NCI-H1930 (cell line): Measurements from ENCODE around the gene NCOR1.
"Not testable (repeated sequence)": the region's sequence is repeated elsewhere in the genome, so short reads cannot be mapped to it uniquely, and the experiment has no call there.

Experiments
- DNase-seq, 2 experiments: peaks; one replicate each; lab custom pipeline; 2025; lab: John Stamatoyannopoulos, UW

The NCOR1 gene

DNA sequence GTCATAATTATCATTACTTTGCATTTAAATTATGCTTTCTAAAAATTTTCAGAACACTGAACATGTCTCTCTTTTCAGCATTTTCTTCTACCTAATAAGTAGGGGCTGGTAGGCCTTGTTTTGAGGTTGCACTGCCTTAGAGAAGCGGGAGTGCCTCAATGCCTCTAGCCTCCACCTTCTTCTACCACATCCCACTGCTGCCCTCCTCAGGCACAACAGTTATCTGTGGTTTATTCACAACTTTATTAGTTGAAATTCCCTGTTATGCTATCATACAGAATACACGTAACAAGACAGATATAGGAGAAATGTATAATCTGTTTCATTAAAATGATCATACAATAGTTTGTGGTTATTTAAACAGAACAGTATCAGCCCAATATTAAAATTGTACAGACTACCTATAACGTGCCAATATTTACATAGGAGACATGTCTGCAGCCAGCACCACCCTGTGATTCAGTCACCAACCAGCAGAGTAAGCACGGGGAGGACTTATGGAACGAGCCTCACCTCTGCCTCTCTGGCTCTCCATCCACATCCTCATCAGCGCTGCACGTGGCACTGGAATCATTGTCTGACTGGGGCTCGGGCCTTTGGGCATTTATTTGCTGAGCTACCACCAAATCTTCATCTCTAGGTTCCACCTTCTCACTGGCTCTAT lies 114.5 kb downstream of the NCOR1 start:
- no peak for DNase-seq

DNA sequence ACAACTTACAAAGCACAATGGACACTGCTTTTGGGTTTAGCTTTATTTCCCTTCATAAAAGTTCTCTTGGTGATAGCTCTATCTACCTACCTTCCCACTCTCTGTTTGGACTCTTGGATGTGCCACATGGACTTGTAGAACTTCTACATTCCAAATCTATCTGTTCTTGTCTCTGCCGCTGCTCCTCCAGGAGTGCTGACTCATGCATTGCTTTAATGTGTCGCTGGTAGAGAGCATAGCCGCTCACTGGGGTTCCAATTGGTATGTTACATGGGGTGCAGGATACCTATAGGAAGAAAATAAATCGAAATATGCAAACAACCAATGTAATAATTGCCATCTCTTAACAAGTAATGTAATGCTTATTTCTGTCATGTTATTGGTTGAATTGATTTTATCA lies 123.6 kb downstream of the NCOR1 start:
- DNase-seq = no peak

DNA sequence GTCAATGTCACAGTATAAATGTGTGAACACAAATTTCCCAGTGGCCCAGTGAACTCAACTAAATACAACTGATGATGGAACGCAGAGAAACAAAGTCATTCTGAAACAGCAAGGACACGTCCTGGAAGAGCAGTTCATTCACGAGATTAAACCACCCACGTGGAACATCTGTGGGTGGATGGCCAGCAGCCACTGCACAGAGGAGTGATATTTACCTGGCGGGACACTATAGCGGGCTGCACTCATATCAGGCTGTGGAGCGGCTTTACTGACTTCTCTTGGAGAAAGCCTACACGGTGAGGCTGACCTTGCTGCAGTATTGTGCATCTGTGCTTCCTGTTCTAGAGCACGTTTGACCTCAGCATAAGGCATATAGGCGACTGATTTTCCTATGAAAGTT lies 128.4 kb downstream of the NCOR1 start:
- no peak for DNase-seq

DNA sequence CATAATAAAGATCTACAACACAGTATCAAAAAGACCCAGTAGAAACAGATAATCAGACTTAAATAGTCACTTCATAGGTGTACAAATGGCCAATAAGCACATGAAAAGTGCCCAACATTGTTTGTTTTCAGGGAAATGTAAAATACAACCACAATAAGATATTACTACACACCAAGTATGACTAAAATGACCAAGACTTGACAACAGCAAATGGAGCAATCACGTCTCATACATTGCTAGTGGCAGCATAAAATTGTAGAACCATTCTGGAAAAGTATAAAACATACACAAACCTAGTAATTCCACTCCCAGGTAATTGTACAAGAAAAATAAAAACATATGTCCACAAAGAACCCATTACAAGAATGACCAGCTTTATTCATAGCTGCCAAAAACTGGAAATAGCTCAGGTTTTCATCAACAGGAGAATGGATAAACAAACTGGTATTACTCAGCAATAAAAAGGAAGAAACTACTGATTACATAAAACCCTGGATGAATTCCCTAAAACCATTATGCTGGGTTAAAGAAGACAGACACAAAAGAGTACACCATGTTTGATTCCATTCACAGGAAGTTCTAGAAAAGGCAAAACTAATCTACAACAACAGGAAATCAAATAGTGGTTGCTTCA lies 130.2 kb downstream of the NCOR1 start:
- DNase-seq = no peak

DNA sequence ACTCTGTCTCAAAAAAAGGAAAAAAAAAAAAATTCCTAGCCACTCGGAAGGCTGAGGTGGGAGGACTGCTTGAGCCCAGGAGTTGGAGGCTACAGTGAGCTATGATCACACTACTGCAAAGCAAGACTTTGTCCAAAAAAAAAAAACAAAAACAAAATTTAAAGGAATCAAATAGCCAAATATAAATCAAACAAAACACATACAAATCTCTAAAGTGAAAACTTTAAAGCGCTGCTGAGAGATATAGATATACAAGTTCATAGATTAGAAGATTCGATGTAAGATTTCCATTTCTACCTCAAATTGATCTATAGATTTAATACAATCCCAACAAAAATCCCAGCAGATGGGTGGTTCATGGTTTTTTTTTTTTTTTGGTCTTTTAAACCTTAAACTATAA lies 132.1 kb downstream of the NCOR1 start:
- DNase-seq = no peak

DNA sequence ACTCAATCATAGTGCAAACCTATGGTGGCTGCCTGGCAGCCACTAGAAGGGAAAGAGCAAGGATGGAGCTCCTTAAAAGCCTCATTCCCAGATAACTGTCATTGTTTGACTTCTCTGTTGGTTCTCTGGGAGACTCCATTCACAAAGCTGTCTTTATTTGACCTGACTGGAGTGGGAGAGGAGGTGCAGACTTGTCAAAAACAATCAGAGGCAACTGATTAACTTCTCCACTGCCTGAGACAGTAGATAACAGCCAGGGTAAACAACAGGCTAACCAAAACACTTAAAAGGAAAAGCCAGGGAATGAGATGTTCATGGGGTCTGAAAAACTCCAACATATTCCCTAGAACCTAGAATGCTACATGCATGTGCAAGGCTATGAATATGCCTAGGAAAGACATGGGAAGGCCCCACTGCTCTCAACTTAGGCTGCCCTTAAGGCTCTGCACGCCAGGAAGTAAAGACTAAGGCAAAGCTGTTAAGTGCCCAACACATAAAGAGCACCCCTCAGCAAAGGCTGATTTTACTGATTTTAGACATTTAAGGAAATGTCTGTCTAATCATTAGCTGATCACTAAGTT lies 133.7 kb downstream of the NCOR1 start:
- DNase-seq = no peak

DNA sequence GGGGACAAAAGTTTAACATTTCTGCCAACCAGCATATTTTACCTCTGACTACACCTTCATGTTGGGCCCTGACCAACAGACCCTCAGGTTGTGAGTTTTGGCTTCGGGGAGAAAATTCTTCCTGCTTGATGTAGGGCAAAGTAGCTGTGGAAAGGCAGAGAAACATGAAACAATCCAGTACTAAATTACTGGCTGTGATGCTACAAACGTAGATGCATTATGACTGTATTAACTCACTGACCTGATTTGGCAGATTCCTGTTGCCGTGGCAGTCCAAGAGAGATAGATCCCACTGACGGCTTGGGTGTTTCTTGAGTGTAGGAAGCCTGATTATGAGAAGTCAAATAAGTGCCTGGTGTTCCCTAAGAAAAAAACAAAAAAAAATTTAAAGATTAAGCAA lies 135.0 kb downstream of the NCOR1 start:
- no peak for DNase-seq

DNA sequence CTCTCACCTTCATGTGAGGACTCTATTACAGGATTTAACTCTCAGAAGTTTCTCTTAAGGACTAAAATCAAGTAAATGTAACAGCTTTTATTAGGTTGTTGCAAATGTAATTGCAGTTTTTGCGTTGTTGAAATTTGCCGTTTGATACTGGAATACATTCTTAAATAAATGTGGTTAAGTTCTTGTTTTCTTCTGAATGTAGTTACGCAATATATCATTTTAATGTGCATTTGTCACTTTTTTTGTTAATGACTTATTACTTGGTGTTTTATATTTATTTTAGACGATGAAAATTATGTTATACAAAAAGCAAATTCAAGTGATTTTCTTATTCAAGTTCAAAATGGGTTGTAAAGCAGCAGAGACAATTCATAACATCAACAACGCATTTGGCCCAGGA lies 139.4 kb downstream of the NCOR1 start:
- no peak for DNase-seq

DNA sequence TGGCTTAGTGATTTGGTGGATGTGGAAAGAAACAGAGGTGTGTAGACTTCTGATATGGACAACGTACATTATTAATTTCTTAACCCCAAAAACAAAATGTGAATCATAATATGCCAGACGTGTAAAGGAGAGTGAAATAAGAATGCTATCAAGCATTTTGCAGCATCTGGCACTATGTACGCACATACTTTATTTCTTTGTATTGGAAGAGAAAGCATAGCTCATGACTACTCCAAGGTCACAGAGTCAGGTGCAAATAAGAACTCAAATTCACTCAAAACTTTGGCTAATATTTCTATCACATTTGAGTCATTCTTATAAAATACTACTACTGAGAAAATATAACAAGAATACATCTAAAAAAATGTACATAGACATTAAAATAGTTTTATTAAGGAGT lies 140.9 kb downstream of the NCOR1 start:
- no peak for DNase-seq

DNA sequence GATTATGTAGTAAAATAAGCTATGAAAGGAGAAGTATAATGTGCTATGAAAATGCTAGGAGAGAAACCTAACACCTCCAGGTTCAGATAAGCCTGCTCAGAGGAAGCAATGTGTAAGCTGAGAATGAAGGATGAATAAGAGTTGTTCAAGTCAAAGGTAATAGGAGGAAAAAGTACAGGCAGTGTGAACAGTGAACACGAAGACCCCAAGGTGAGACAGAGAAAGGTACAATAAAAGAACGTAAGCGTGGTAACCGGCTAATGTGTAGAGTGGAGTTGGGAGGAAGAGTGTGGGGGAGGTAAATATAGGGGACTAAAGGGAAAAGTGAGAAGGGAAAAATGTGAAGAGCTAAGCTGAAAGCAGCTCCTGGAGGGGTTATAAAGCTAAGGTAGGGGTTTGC lies 141.5 kb downstream of the NCOR1 start:
- no peak for DNase-seq

DNA sequence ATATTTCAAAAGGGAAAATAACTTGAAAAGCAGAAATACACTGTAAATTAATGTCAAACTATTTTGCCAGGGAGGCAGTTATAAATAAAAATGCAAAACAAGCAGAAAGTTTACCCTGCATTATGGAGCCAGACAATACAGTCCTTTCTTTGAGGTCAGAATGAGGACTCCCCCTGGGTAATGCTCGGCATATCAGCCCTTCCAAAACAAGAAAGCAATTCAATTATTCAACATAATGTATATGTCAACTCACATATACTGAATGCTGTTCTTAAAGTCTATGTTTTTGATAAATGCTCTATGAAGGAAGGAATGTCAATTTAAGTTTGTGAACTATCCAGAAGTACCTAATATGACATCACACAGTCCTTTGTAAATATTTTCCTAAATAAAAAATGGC lies 143.3 kb downstream of the NCOR1 start:
- DNase-seq = no peak

DNA sequence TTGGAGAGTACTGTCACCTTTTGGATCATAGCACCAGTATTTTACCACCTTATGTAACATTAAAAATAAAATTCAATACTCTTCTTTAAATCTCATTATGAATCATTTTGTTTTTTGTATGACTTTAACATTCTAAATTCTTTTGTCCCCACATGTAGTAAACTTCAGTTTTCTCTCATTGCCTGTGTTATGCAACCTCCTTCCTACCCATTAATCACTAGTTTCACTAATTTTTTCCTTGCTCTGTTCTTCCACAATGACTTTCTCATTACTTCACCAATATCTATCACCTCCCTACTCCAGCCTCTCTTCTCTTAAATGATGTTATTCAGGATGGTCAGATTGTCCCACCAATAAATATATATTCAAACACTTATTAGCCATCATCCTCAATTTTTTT lies 147.0 kb downstream of the NCOR1 start:
- DNase-seq = no peak

DNA sequence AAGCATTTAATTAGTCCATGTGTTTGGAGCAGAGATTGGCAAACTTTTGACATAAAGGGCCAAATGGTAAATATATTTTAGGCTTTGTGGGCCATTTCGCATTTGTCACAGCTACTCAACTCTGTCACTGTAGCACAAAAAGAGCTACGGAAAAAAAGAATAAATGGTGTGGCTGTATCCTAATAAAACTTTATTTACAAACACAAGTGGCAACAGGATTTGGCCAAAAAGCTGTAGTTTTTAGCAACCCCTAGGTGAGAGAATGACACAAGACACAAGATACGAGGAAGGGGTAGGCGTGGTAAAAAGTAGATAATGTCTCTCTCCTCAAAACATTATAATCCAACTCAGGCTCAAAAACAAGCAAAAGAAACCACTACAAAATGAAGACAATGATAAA lies 149.2 kb downstream of the NCOR1 start:
- DNase-seq = no peak

DNA sequence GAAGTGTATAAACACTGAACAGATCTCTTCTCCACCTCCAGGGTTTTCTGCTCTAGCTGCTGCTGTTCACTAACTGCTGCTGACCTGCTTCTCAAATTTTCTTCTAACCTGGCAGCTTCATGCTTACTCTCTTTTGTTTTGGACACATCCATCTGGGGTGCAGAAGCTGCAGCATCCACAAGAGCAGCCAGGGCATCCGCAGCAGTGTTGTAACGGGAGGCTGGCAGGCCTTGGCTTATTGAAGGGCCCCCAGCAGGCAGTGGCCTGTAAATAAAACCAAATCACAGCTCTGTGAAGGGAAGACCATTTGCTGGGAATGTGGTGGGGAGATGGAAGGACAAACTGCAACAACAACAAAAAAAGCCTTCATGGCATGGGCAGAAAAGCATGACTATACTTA lies 153.7 kb downstream of the NCOR1 start:
- no peak for DNase-seq

DNA sequence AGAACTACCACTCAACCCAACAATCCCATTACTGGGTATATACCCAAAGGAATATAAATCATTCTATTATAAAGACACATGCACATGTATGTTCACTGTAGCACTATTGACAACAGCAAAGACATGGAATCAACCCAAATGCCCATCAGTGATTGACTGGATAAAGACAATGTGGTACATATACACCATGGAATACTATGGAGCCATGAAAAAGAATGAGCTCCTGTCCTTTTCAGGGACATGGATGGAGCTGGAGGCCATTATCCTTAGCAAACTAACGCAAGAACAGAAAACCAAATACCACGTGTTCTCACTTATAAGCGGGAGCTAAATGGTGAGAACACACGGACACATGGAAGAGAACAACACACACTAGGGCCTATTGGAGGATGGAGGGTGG lies 160.2 kb downstream of the NCOR1 start:
- not testable (repeated sequence) for DNase-seq

DNA sequence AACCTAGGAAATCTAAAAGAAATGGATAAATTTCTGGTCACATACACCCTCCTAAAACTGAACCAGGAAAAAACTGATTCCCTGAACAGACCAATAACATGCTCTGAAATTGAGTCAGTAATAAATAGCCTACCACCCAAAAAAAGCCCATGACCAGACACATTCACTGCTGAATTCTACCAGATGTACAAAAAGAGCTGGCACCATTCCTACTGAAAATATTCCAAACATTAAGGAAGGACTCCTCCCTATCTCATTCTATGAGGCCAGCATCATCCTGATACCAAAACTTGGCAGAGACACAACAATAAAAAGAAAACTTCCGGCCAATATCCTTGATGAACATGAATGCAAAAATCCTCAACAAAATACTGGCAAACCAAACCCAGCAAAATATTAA lies 162.8 kb downstream of the NCOR1 start:
- DNase-seq = no peak

DNA sequence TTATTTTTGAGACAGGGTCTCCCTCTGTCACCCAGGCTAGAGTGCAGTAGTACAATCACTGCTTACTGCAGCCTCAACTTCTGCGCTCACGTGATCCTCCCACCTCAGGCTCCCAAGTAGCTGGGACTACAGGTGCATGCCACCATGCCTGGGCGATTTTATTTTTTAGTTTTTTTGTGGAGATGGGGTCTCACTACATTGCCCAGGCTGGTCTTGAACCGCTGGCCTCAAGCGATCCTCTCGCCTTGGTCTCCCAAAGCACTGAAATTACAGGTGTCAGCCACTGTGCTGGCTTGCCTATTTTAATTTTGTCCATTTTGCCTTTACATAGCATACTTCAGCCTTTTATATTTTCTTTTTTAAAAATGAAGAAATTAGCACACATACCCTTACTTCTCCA lies 164.5 kb downstream of the NCOR1 start:
- no peak for DNase-seq

DNA sequence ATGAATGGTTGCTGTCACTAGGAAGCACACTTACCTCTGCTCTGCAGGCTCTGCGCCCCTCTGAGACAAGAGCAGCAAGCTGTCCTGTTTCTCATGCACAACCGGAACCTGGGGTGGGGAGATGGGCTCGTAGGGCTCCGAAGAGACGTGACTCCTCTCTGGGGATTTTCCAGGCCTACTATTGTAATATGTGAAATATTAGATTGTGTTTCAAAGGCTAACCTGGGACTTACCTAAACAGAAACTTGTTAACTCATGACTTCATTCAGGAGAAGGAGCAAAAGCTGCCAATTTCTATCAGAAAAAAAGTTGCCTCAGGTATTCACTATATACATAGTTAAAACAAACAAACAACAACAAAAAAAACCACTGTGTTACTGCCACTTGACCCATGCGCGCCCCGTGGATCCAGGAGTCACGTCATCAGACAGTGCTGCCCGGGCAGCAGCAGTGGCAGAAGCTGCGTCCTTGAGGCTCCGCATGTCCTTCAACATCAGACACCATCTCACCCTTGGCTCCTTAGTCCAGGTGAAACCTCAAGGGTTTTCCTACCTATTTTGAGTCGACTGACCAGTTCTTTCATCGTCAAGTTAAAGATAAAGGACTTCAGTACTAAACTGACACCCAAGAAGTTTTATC lies 166.4 kb downstream of the NCOR1 start:
- DNase-seq = no peak

DNA sequence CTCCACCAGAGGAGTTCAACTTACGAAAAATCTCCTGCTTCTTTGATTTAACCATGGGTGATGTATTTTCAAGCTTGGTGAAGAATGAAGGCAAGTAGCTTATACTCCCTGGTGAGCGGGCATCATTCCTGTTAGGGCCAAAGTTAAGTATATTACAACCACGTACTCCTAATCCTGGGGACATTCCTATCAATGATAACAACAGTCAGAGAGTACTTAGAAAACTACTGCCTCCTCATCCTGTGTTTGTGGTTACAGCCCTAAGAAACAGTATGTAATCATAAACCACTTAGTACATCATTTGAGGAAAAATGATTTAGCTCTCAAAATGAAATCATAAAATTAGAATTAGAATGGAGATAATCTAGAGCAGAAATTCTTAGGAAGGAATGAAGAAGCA lies 168.4 kb downstream of the NCOR1 start:
- DNase-seq = no peak

DNA sequence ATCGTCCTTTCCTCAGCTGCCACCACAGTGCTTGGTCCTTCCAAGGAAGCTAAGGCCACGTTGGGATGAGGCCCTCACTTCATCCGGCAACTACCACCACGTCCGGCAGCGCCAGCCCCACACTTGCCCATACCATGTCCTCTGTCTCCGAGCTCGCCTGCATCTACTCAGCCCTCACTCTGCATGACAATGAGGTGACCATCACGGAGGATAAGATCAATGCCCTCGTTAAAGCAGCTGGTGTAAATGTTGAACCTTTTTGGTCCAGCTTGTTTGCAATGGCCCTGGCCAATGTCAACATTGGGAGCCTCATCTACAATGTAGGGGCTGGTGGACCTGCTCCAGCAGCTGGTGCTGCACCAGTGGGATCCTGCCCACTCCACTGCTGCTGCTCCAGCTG lies 170.8 kb downstream of the NCOR1 start:
- no peak for DNase-seq

DNA sequence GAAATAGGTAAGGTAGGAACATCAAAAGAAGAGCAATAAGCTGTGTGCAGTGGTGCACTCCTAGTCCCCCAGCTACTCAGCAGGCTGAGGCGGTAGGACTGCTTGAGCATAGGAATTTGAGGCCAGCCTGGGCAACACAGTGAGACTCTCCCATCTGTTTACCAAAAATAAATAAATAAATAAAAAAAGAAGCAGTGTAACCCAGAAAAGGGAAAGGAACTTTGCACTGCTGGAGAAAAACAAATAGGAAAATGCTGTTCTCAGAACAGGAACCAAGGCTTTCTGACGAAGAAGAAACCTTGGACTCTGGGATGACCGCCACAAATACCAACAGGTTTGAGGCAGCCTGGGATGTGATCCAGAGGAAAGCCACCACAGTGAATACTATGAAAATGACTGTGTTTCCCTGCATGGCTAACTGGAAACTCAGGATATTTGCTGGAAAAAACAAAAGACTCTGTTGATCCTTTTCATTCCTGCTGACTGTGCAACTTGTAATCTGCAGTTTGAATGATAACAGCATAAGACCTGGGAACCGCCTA lies 174.6 kb downstream of the NCOR1 start:
- no peak for DNase-seq

DNA sequence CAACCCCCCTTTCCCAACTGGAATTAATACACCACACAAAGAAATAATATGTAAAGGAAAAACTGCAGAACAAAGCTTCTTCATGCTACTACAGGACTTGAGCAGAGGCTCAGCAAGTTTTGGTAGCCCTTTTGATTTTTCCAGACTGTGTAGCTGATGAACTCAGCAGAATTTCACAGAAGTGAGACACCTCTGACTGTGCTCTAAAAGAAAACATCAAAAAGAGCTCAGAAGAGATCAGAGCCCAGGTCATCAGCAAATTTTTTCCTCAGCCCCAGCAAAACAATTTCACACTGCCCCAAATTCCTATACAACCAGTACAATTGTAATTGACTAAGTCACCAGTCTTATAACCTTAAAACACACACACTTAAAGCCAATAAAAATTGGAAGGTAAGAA lies 177.7 kb downstream of the NCOR1 start:
- no peak for DNase-seq

DNA sequence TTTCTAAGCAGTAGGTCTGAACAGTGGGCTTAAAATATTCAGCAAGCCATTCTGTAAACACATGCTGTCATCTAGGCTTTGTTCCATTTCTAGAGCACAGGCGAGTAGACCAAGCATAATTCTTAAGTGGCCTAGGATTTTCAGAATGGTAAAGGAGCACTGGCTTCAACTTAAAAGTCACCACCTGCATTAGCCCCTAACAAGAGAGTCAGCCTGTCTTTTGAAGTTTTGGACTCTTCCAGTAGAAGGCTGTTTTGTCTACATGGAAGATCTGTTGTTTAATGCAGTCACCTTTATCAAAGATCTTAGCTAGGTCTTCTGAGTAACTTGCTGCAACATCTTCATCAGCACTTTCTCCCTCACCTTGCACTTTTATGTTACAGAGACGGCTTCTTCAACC lies 179.1 kb downstream of the NCOR1 start:
- DNase-seq = no peak
